ENCODE results near the gene RAB11FIP4.

RAB11FIP4 gene

GRCh38 chr17:31580706-31581490 lies 189.4 kb downstream of the RAB11FIP4 start:
- no peak for FAIRE-seq
- no peak for TF ChIP-seq CTCF (IDR thresholded peaks at IDR 0.05; ENCODE audit: insufficient read depth, missing control alignments)
- DNase-seq (ENCODE audit: insufficient read length, low spot score): no peak

DNA sequence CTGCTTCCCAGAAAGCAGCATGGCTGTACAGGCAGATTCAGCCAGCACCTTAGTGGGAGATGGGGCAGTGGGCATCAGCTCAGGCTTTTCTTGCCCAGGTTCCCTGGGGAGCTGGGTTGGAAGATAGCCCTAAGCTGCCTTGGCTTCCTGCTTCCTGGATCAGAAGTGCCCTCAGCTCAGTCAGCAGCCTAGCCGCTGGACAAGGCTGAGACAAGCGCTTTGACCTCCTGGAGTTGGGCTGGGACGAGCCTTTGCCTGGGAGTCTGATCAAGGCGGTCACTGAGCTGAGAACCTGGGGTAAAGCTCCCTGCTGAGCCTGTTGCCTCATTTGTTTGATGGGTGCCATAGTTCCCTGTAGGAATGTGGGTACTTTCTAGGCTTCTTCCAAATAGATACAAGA lies 190.0 kb downstream of the RAB11FIP4 start:
- FAIRE-seq: no peak

DNA sequence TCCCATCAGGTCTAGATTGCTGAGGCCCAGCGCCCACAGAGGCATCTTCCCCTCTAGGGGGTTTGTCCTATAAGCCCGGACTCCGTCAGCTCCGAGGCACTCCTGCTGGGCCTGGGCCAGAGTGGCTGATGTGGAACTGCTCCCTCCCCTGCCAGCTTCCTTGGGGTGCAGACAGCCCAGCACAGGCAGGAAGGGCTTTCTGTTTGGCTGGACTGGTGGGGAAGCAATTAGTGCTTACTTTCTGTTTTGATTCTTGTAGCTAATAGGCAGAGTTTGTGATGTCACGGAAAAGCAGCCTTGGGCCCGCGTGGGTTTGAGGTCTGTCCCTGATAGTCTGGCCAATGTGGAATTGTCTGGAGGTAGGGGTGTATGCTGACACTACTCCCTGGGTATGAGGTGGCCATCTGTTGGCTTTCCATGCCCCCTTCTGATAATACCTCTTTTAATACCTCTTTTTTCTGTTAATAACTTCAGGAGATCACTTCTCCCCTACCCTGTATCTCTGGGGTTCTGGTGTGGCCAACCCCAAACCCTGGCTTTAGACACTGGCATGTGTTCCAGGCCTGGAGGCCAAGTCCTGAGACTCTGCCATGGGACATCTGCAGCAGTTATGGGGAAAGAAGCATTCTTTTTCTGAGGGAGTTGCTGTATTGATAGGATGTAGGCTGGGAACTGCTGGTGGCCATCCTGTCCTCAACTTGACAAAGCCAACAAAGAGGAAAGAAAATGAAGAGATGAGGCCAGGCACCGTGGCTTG lies 190.9 kb downstream of the RAB11FIP4 start:
- DNase-seq (ENCODE audit: insufficient read length, low spot score) (no peak), FAIRE-seq (no peak)
- TF ChIP-seq CTCF (IDR thresholded peaks at IDR 0.05; ENCODE audit: insufficient read depth, missing control alignments): no peak

More for the DNA sequence above, 190.0 kb downstream of the RAB11FIP4 start:
- TF ChIP-seq CTCF (IDR thresholded peaks at IDR 0.05; ENCODE audit: insufficient read depth, missing control alignments): no peak
- no peak for DNase-seq (ENCODE audit: insufficient read length, low spot score)

- TF ChIP-seq CTCF (IDR thresholded peaks at IDR 0.05; ENCODE audit: insufficient read depth, missing control alignments): no peak
- no peak for DNase-seq (ENCODE audit: insufficient read length, low spot score)
- FAIRE-seq: no peak
Measured at GRCh38 chr17:31583772-31584356, 192.4 kb downstream of the RAB11FIP4 start.

GRCh38 chr17:31584438-31585279 lies 193.2 kb downstream of the RAB11FIP4 start:
- DNase-seq (ENCODE audit: insufficient read length, low spot score) (no peak), FAIRE-seq (no peak)
- TF ChIP-seq CTCF (IDR thresholded peaks at IDR 0.05; ENCODE audit: insufficient read depth, missing control alignments): no peak

DNA sequence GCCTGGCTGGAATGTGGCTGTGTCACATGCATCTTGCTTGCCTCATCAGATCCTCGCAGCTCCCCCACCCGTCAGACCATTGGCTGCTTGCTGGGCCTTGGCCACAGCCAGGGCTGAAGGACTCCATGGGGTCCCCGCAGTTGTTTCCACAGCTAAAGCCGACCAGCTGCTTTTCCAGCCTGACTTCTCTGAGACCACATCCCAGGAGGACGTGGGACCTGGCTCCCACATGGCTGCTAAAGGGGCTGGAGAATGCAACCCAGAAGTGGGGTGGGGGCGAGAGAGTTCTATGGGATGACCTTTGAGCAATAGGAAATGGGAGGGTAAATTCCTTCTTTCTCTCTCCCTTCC lies 193.8 kb downstream of the RAB11FIP4 start:
- TF ChIP-seq CTCF (IDR thresholded peaks at IDR 0.05; ENCODE audit: insufficient read depth, missing control alignments): no peak
- DNase-seq (ENCODE audit: insufficient read length, low spot score): no peak
- no peak for FAIRE-seq
